Ovary (tissue), 9 donors: ENCODE results near the gene DIDO1. TPM values are rescaled to one million over a fixed set of nuclear protein-coding genes. Genes with fewer than 3 reads are reported as not detected.

Experiments
- DNase-seq, 5 donors: peaks; one replicate each; pipeline ENCODE4 v3.0.0-alpha.2; 2019 to 2020
- H3K27ac ChIP-seq, 2 donors: fragments of 200-600 bp; one replicate each; pipeline versions ENCODE4 v1.5.1 to v1.8.0; 2019 to 2022
- H3K27me3 ChIP-seq: fragments of 200-600 bp; one replicate; pipeline ENCODE4 v1.8.0; 2022
- H3K36me3 ChIP-seq: fragments of 200-600 bp; sonication (generic); one replicate; pipeline ENCODE4 v1.5.1; 2019
- H3K4me1 ChIP-seq: one replicate; pipeline ENCODE4 v1.8.1; 2013; ENCODE audit warnings: mild to moderate bottlenecking, moderate library complexity; ENCODE audit not compliant: insufficient read depth
- H3K4me3 ChIP-seq: fragments of 200-600 bp; sonication (generic); one replicate; pipeline ENCODE4 v1.5.1; 2017
- H3K9me3 ChIP-seq, 2 donors: fragments of 200-600 bp in 1 of 2; sonication (generic) in 1 of 2; one replicate each; pipeline versions ENCODE4 v1.5.1 to v1.8.1; 2013 to 2019; ENCODE audit warnings: mild to moderate bottlenecking in 1 of 2, moderate library complexity in 1 of 2
- CTCF ChIP-seq, 3 donors: fragments of 450-650 bp in 2 of 3; fragments of 200-600 bp in 1 of 3; IDR thresholded peaks; one replicate each; pipeline versions ENCODE4 v1.5.1 to v1.8.0; 2016 to 2022; ENCODE audit warnings: antibody characterized with exemption in 3 of 3, mild to moderate bottlenecking in 1 of 3
- EP300 ChIP-seq: sonication (generic); formaldehyde crosslinking; IDR thresholded peaks from one replicate; pipeline ENCODE4 v1.6.1; 2017; ENCODE audit warnings: antibody characterized with exemption
- POLR2A ChIP-seq: fragments of 450-650 bp; IDR thresholded peaks from one replicate; pipeline ENCODE4 v1.6.1; 2017; ENCODE audit warnings: antibody characterized with exemption, mild to moderate bottlenecking, moderate library complexity
- WGBS, 3 donors: extraction: QIAGEN DNeasy Blood & Tissue Kit in 1 of 3; methylation state at CpG; one replicate each; pipeline versions ENCODE4 v1.1.5 to v1.1.7; 2013 to 2017; 5-methylcytosine and 5-hydroxymethylcytosine counted together
- intact Hi-C, 4 donors: fragments of 100-400 bp; cut with DNase I; formaldehyde crosslinking; loops; one replicate each; pipeline versions ENCODE4 v1.11.0 to v1.15.1; 2022 to 2023
- polyA plus RNA-seq, 2 donors: library from polyadenylated mRNA; stranded (reverse); fragments of 200-250 nt in 1 of 2; fragments of 350-450 nt in 1 of 2; fragmentation: Illumina TruSeq in 1 of 2; extraction: RNeasy Lipid Tissue Mini Kit (QIAGEN cat#74804) in 1 of 2; gene quantifications; one replicate each; pipeline ENCODE4 v1.2.3, GENCODE V29; 2013 to 2014
- total RNA-seq, 7 donors: library from RNA; depleted of rRNA in 2 of 7; stranded (reverse); fragments of >200 nt in 2 of 7; fragmentation: NEBNext Ultra II Directional in 3 of 7; extraction: Animal tissue kit (Norgen Biotek cat#: 25700) in 3 of 7; gene quantifications; one replicate each; pipeline versions ENCODE4 v1.1.0 to v1.2.4, GENCODE V29; 2016 to 2023
- donor health status: DM: no; HTN: no; CAD: no; lungs with moderate emphysema.
- donor health status: DM: no; HTN: no; CAD: no.
- donor health status: Bipolar disorder and iron deficiency.
- donor health status: DM: yes; HTN: yes; CAD: no.
- donor health status: DM: no; HTN: no; CAD: no.
- donor health status: DM: yes; HTN: yes; CAD: no.

Gene DIDO1
- total and polyA plus RNA-seq, 9 donors: 42.9 to 82.2 (median 56.2) TPM

GRCh38 chr20:62922451-62922921 lies 3.8 kb downstream of the DIDO1 start:
- Histone ChIP-seq H3K4me1 (peaks cover 35% of the 10 kb centered on the region), H3K36me3 (no peaks in the 10 kb centered on the region), H3K4me3 (no peak overlapping the region), H3K9me3 (no peaks in the 10 kb centered on the region), H3K27me3 (no peaks in the 10 kb centered on the region), H3K27ac (no peak overlapping the region)
- TF ChIP-seq EP300: no peak
- no peak for TF ChIP-seq POLR2A
- no peak for TF ChIP-seq CTCF (IDR thresholded peaks at IDR 0.05)
- intact Hi-C loops: no loop called here
- WGBS, 3 donors: 69 to 74% (median 74%) methylated on average over 14 of the region's 14 CpGs
- DNase-seq: no peak

- Histone ChIP-seq H3K4me3 (no peak overlapping the region), H3K9me3 (no peaks in the 10 kb centered on the region), H3K27ac (no peak overlapping the region), H3K36me3 (no peaks in the 10 kb centered on the region), H3K27me3 (no peaks in the 10 kb centered on the region), H3K4me1 (peaks cover 32% of the 10 kb centered on the region)
- 56 to 66% (median 61%) methylated on average over 8 of the region's 8 CpGs for whole genome bisulfite sequencing, 3 donors
- intact Hi-C loops: no loop called here
- DNase-seq: peak in 1 of 5 donors; percentile 46
- no peak for TF ChIP-seq EP300
- TF ChIP-seq CTCF (IDR thresholded peaks at IDR 0.05): peak in 1 of 3 donors; percentile 18
Observed at GRCh38 chr20:62921119-62921687, 5.1 kb downstream of the DIDO1 start.

GRCh38 chr20:62920039-62920645 lies 6.2 kb downstream of the DIDO1 start:
- H3K27ac ChIP-seq: no peak overlapping the region
- peaks cover 32% of the 10 kb centered on the region for H3K4me1 ChIP-seq
- peak in 1 of 5 donors; percentile 4 for DNase-seq
- no peak for TF ChIP-seq CTCF (IDR thresholded peaks at IDR 0.05)
- H3K36me3 ChIP-seq: no peaks in the 10 kb centered on the region
- intact Hi-C loops: no loop called here
- H3K4me3 ChIP-seq: no peak overlapping the region
- H3K9me3 ChIP-seq: no peaks in the 10 kb centered on the region
- WGBS, 3 donors: 59 to 67% (median 60%) methylated on average over 10 of the region's 10 CpGs
- H3K27me3 ChIP-seq: no peaks in the 10 kb centered on the region

GRCh38 chr20:62918831-62919230 lies 7.5 kb downstream of the DIDO1 start:
- WGBS, 3 donors: 73 to 80% (median 80%) methylated on average over 6 of the region's 6 CpGs
- DNase-seq: no peak
- TF ChIP-seq CTCF (IDR thresholded peaks at IDR 0.05): no peak
- TF ChIP-seq POLR2A: no peak
- no peak for TF ChIP-seq EP300
- intact Hi-C loops: no loop called here
- Histone ChIP-seq H3K9me3 (no peaks in the 10 kb centered on the region), H3K36me3 (no peaks in the 10 kb centered on the region), H3K27me3 (no peaks in the 10 kb centered on the region), H3K4me3 (no peak overlapping the region), H3K4me1 (peaks cover 34% of the 10 kb centered on the region), H3K27ac (no peak overlapping the region)
